Measurements from ENCODE around the gene RNF111. TPM values are rescaled to one million over a fixed set of nuclear protein-coding genes. Genes with fewer than 3 reads are reported as not detected.

RNF111 gene
- total and polyA plus RNA-seq, 2 donors: 8.0 to 18.3 TPM

DNA sequence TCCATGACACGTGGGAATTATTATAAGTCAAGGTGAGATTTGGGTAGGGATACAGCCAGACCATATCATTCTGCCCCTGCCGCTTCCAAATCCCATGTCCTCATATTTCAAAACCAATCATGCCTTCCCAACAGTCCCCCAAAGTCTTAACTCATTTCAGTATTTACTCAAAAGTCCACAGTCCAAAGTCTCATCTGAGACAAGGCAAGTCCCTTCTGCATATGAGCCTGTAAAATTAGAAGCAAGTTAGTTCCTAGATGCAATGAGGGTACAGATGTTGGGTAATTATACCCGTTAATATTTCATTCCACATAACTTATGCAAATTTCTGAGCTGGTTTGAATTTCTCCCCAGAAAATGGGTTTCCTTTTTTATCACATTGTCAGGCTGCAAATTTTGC, 47.7 kb downstream of the RNF111 start:
- Histone ChIP-seq H3K27me3 (ENCODE audit: control insufficient read depth in 2 of 2, insufficient read depth in 1 of 2, low read length in 1 of 2) (no peaks in the 10 kb centered on the region), H3K9me3 (ENCODE audit: control insufficient read depth in 2 of 2, insufficient read depth in 1 of 2, low read length in 1 of 2) (peaks cover 0 to 1% of the 10 kb centered on the region in 2 donors), H3K36me3 (ENCODE audit: control insufficient read depth in 2 of 2, insufficient read depth in 2 of 2, low read length in 1 of 2) (peaks cover 8 to 30% of the 10 kb centered on the region in 2 donors), H3K4me1 (ENCODE audit: control insufficient read depth in 2 of 2, insufficient read depth in 2 of 2, low read length in 2 of 2) (peaks cover 0 to 2% of the 10 kb centered on the region in 2 donors), H3K27ac (ENCODE audit: low read depth in 1 of 2, low read length in 1 of 2) (no peak overlapping the region), H3K4me3 (ENCODE audit: low read length in 2 of 2) (no peak overlapping the region)
- DNase-seq (ENCODE audit: low read depth in 6 of 9, low spot score in 9 of 9): no peak
- WGBS: 98% methylated on average over 3 of the region's 3 CpGs

- peaks cover 0 to 1% of the 10 kb centered on the region in 2 donors for H3K9me3 ChIP-seq (ENCODE audit: control insufficient read depth in 2 of 2, insufficient read depth in 1 of 2, low read length in 1 of 2)
- DNase-seq (ENCODE audit: low read depth in 6 of 9, low spot score in 9 of 9): no peak
- WGBS: 59% methylated on average over 2 of the region's 2 CpGs
- peaks cover 0 to 18% of the 10 kb centered on the region in 2 donors for H3K36me3 ChIP-seq (ENCODE audit: control insufficient read depth in 2 of 2, insufficient read depth in 2 of 2, low read length in 1 of 2)
- H3K4me1 ChIP-seq (ENCODE audit: control insufficient read depth in 2 of 2, insufficient read depth in 2 of 2, low read length in 2 of 2): peaks cover 0 to 2% of the 10 kb centered on the region in 2 donors
- H3K27me3 ChIP-seq (ENCODE audit: control insufficient read depth in 2 of 2, insufficient read depth in 1 of 2, low read length in 1 of 2): no peaks in the 10 kb centered on the region
- no peak overlapping the region for H3K4me3 ChIP-seq (ENCODE audit: low read length in 2 of 2)
- no peak overlapping the region for H3K27ac ChIP-seq (ENCODE audit: low read depth in 1 of 2, low read length in 1 of 2)
Observed at GRCh38 chr15:59039225-59039624, 51.8 kb downstream of the RNF111 start.

DNA sequence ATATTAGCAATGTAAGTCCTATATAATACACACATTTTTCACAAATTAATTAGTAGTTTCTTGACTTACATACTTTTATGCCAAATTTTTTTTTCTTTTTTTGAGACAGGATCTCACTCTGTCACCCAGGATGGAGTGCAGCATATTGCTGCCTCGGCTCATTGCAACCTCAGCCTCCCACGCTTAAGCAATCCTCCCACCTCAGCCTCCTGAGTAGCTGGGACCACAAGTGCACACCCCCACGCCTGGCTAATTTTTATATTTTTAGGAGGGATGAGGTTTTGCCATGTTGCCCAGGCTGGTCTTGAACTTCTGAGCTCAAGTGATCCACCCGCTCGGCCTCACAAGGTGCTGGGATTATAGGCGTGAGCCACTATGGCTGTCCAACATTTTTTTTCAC, 54.6 kb downstream of the RNF111 start:
- 98% methylated on average over 6 of the region's 6 CpGs for WGBS
- Histone ChIP-seq H3K4me3 (ENCODE audit: low read length in 2 of 2) (no peak overlapping the region), H3K27ac (ENCODE audit: low read depth in 1 of 2, low read length in 1 of 2) (no peak overlapping the region), H3K27me3 (ENCODE audit: control insufficient read depth in 2 of 2, insufficient read depth in 1 of 2, low read length in 1 of 2) (no peaks in the 10 kb centered on the region), H3K36me3 (ENCODE audit: control insufficient read depth in 2 of 2, insufficient read depth in 2 of 2, low read length in 1 of 2) (peaks cover 0 to 6% of the 10 kb centered on the region in 2 donors), H3K9me3 (ENCODE audit: control insufficient read depth in 2 of 2, insufficient read depth in 1 of 2, low read length in 1 of 2) (no peaks in the 10 kb centered on the region), H3K4me1 (ENCODE audit: control insufficient read depth in 2 of 2, insufficient read depth in 2 of 2, low read length in 2 of 2) (peaks cover 0 to 2% of the 10 kb centered on the region in 2 donors)
- no peak for DNase-seq (ENCODE audit: low read depth in 6 of 9, low spot score in 9 of 9)

DNA sequence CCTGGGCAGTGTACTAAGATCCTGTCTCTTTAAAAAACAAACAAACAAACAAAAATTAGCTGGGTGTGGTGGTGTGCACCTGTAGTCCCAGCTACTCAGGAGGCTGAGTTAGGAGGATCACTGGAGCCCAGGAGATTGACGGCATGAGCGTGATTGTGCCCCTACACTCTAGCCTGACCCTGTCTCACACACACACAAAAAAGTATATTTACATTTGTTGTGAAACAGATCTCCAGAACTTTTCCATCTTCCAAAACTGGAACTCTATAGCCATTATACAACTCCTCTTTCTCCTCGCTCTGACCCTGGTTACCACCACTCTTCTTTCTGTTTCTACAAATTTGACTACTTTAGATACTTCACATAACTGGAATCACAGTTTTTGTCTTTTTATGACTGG, 61.4 kb downstream of the RNF111 start:
- H3K9me3 ChIP-seq (ENCODE audit: control insufficient read depth in 2 of 2, insufficient read depth in 1 of 2, low read length in 1 of 2): no peaks in the 10 kb centered on the region
- no peaks in the 10 kb centered on the region for H3K27me3 ChIP-seq (ENCODE audit: control insufficient read depth in 2 of 2, insufficient read depth in 1 of 2, low read length in 1 of 2)
- no peak overlapping the region for H3K4me3 ChIP-seq (ENCODE audit: low read length in 2 of 2)
- H3K4me1 ChIP-seq (ENCODE audit: control insufficient read depth in 2 of 2, insufficient read depth in 2 of 2, low read length in 2 of 2): no peaks in the 10 kb centered on the region
- WGBS: 96% methylated on average over 3 of the region's 3 CpGs
- DNase-seq (ENCODE audit: low read depth in 6 of 9, low spot score in 9 of 9): no peak
- H3K27ac ChIP-seq (ENCODE audit: low read depth in 1 of 2, low read length in 1 of 2): no peak overlapping the region
- peaks cover 0 to 10% of the 10 kb centered on the region in 2 donors for H3K36me3 ChIP-seq (ENCODE audit: control insufficient read depth in 2 of 2, insufficient read depth in 2 of 2, low read length in 1 of 2)

DNA sequence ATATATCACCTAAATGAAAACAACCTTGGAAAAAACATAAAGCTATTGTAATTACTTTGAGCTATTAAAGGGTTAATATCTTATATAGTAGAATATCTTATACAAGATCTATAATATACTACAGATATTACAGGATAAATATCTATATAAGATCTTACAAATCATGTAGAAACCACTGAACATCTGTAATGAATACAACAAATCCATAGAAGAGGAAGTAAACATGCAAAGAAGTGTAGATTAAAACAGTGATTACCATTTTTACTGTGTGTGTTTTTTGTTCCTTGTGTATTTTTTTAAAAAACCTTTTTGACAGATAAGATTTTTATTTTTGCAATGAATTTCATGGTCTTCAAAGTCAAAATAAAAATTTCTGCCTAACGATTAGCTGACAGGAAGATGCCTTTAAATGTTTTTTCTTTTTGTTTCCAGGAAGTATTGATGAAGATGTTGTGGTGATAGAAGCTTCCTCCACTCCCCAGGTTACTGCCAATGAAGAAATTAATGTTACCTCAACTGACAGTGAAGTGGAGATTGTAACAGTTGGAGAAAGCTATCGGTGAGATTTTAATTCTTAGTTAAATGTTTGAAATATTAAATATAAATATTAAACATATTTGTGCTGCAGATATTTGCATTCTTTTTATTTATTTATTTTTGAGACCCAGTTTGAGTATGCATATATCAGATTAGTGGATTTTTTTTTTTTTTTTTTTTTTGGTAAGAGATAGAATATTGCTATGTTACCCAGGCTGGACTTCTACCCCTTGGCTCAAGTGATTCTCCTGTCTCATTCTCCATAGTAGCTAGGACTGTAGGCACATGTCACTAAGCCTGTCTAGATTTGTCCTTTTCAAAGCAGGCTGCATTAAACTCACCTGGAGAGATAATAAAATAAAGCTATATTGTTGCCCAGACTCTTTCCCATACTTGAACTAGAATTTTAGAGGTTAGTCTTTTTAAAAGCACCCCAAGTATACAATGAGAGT, 64.7 kb downstream of the RNF111 start:
- 64% methylated on average over 2 of the region's 2 CpGs for WGBS
- DNase-seq (ENCODE audit: low read depth in 6 of 9, low spot score in 9 of 9): peak in 1 of 9 donors; percentile 1
- no peaks in the 10 kb centered on the region for H3K4me1 ChIP-seq (ENCODE audit: control insufficient read depth in 2 of 2, insufficient read depth in 2 of 2, low read length in 2 of 2)
- H3K27me3 ChIP-seq (ENCODE audit: control insufficient read depth in 2 of 2, insufficient read depth in 1 of 2, low read length in 1 of 2): no peaks in the 10 kb centered on the region
- H3K36me3 ChIP-seq (ENCODE audit: control insufficient read depth in 2 of 2, insufficient read depth in 2 of 2, low read length in 1 of 2): peaks cover 0 to 26% of the 10 kb centered on the region in 2 donors
- no peak overlapping the region for H3K27ac ChIP-seq (ENCODE audit: low read depth in 1 of 2, low read length in 1 of 2)
- H3K4me3 ChIP-seq (ENCODE audit: low read length in 2 of 2): no peak overlapping the region
- H3K9me3 ChIP-seq (ENCODE audit: control insufficient read depth in 2 of 2, insufficient read depth in 1 of 2, low read length in 1 of 2): no peaks in the 10 kb centered on the region

DNA sequence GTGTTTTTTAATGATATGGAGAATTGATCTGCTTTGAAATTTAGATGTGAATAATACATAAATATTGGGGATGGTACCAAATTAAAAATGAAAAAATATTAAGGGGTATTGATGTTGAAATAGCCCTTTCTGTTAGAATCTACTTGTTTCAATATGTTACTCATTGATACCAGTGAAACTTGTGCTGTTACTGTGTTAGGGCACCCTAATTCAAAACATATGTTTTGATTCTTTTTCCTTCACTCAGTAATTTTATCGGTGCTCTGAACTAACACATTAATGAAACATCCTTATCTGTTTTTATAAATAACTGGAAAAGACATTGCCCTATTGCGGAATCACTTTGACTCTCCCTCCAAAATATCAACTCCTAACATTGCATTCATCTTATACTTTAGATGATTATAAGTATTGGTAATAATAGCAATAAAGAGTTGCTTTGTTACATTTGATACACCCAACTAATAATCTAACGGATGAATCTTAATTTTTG, 65.5 kb downstream of the RNF111 start:
- WGBS: 82% methylated on average over 3 of the region's 3 CpGs
- no peaks in the 10 kb centered on the region for H3K27me3 ChIP-seq (ENCODE audit: control insufficient read depth in 2 of 2, insufficient read depth in 1 of 2, low read length in 1 of 2)
- no peak overlapping the region for H3K27ac ChIP-seq (ENCODE audit: low read depth in 1 of 2, low read length in 1 of 2)
- no peaks in the 10 kb centered on the region for H3K9me3 ChIP-seq (ENCODE audit: control insufficient read depth in 2 of 2, insufficient read depth in 1 of 2, low read length in 1 of 2)
- DNase-seq (ENCODE audit: low read depth in 6 of 9, low spot score in 9 of 9): no peak
- H3K36me3 ChIP-seq (ENCODE audit: control insufficient read depth in 2 of 2, insufficient read depth in 2 of 2, low read length in 1 of 2): peaks cover 0 to 30% of the 10 kb centered on the region in 2 donors
- H3K4me1 ChIP-seq (ENCODE audit: control insufficient read depth in 2 of 2, insufficient read depth in 2 of 2, low read length in 2 of 2): no peaks in the 10 kb centered on the region
- no peak overlapping the region for H3K4me3 ChIP-seq (ENCODE audit: low read length in 2 of 2)

- Histone ChIP-seq H3K4me1 (ENCODE audit: control insufficient read depth in 2 of 2, insufficient read depth in 2 of 2, low read length in 2 of 2) (no peaks in the 10 kb centered on the region), H3K36me3 (ENCODE audit: control insufficient read depth in 2 of 2, insufficient read depth in 2 of 2, low read length in 1 of 2) (peaks cover 3 to 35% of the 10 kb centered on the region in 2 donors), H3K27ac (ENCODE audit: low read depth in 1 of 2, low read length in 1 of 2) (no peak overlapping the region), H3K9me3 (ENCODE audit: control insufficient read depth in 2 of 2, insufficient read depth in 1 of 2, low read length in 1 of 2) (no peaks in the 10 kb centered on the region), H3K27me3 (ENCODE audit: control insufficient read depth in 2 of 2, insufficient read depth in 1 of 2, low read length in 1 of 2) (no peaks in the 10 kb centered on the region), H3K4me3 (ENCODE audit: low read length in 2 of 2) (no peak overlapping the region)
- no peak for DNase-seq (ENCODE audit: low read depth in 6 of 9, low spot score in 9 of 9)
- 98% methylated on average over 2 of the region's 2 CpGs for WGBS
Observed at GRCh38 chr15:59053482-59053881, 66.0 kb downstream of the RNF111 start.

DNA sequence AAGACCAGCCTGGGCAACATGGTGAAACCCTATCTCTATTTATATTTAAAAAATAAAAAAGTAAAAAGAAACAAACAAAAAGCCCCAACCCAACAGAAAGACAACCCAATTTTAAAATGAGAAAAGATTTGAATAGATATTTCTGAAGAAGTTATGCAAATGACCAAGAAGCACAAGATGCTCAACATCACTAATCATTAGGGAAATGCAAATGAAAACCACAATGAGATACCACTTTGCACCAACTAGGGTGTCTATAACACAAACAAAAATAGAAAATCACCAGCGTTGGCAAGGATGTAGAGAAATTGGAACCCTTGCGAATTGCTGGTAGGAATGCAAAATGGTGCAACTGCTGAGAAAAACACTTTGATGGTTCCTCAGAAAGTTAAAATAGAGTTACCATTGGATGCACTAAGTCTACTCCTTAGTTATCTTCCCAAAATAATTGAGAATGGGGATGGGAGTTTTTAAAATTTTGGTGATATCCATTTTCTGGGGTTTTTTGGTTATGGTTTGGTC, 71.7 kb downstream of the RNF111 start:
- no peaks in the 10 kb centered on the region for H3K4me1 ChIP-seq (ENCODE audit: control insufficient read depth in 2 of 2, insufficient read depth in 2 of 2, low read length in 2 of 2)
- no peak for DNase-seq (ENCODE audit: low read depth in 6 of 9, low spot score in 9 of 9)
- H3K27ac ChIP-seq (ENCODE audit: low read depth in 1 of 2, low read length in 1 of 2): no peak overlapping the region
- no peak overlapping the region for H3K4me3 ChIP-seq (ENCODE audit: low read length in 2 of 2)
- H3K27me3 ChIP-seq (ENCODE audit: control insufficient read depth in 2 of 2, insufficient read depth in 1 of 2, low read length in 1 of 2): no peaks in the 10 kb centered on the region
- WGBS: over 99% methylated on average over 2 of the region's 2 CpGs
- peaks cover 27 to 77% of the 10 kb centered on the region in 2 donors for H3K36me3 ChIP-seq (ENCODE audit: control insufficient read depth in 2 of 2, insufficient read depth in 2 of 2, low read length in 1 of 2)
- no peaks in the 10 kb centered on the region for H3K9me3 ChIP-seq (ENCODE audit: control insufficient read depth in 2 of 2, insufficient read depth in 1 of 2, low read length in 1 of 2)

- H3K27me3 ChIP-seq (ENCODE audit: control insufficient read depth in 2 of 2, insufficient read depth in 1 of 2, low read length in 1 of 2): no peaks in the 10 kb centered on the region
- no peak overlapping the region for H3K27ac ChIP-seq (ENCODE audit: low read depth in 1 of 2, low read length in 1 of 2)
- H3K4me1 ChIP-seq (ENCODE audit: control insufficient read depth in 2 of 2, insufficient read depth in 2 of 2, low read length in 2 of 2): no peaks in the 10 kb centered on the region
- DNase-seq (ENCODE audit: low read depth in 6 of 9, low spot score in 9 of 9): no peak
- no peaks in the 10 kb centered on the region for H3K9me3 ChIP-seq (ENCODE audit: control insufficient read depth in 2 of 2, insufficient read depth in 1 of 2, low read length in 1 of 2)
- no peak overlapping the region for H3K4me3 ChIP-seq (ENCODE audit: low read length in 2 of 2)
- 97% methylated on average over 4 of the region's 4 CpGs for WGBS
- H3K36me3 ChIP-seq (ENCODE audit: control insufficient read depth in 2 of 2, insufficient read depth in 2 of 2, low read length in 1 of 2): peaks cover 27 to 84% of the 10 kb centered on the region in 2 donors
Observed at GRCh38 chr15:59060348-59060747, 72.9 kb downstream of the RNF111 start.
